CD14-positive monocyte (primary cell): Measurements from ENCODE around the gene ADCY1. TPM values are rescaled to one million over a fixed set of nuclear protein-coding genes. Genes with fewer than 3 reads are reported as not detected.

ENCODE experiments used
- DNase-seq, 3 donors: peaks; one replicate each; pipeline ENCODE4 v3.0.0-alpha.2; 2011 to 2022
- H2AFZ ChIP-seq: 2 replicates; pipeline ENCODE4 v1.6.0; 2012; ENCODE audit warnings: mild to moderate bottlenecking, low read depth, low read length, inconsistent platforms; ENCODE audit not compliant: insufficient read depth, poor library complexity, severe bottlenecking
- H3K27ac ChIP-seq, 2 donors: 1 replicate in 1 of 2; 2 replicates in 1 of 2; pipeline ENCODE4 v1.5.1; 2012 to 2013; ENCODE audit warnings: low read length in 2 of 2, control low read depth in 1 of 2, inconsistent platforms in 1 of 2, low read depth in 1 of 2, mild to moderate bottlenecking in 1 of 2
- H3K27me3 ChIP-seq, 2 donors: one replicate each; pipeline versions ENCODE4 v1.6.0 to v1.6.1; 2011 to 2013; ENCODE audit warnings: low read length in 2 of 2; ENCODE audit not compliant: control insufficient read depth in 2 of 2, insufficient read depth in 2 of 2
- H3K36me3 ChIP-seq, 2 donors: replicated peaks in 1 of 2; 1 replicate in 1 of 2; 2 replicates in 1 of 2; pipeline versions ENCODE4 v1.5.1 to v1.6.1; 2012 to 2013; ENCODE audit warnings: low read length in 2 of 2, control low read depth in 1 of 2, inconsistent platforms in 1 of 2, mild to moderate bottlenecking in 1 of 2; ENCODE audit not compliant: insufficient read depth in 2 of 2, control insufficient read depth in 1 of 2
- H3K4me1 ChIP-seq, 2 donors: 1 replicate in 1 of 2; 2 replicates in 1 of 2; pipeline versions ENCODE4 v1.5.1 to v1.6.1; 2012 to 2013; ENCODE audit warnings: low read length in 2 of 2, control low read depth in 1 of 2, inconsistent platforms in 1 of 2, mild to moderate bottlenecking in 1 of 2, moderate library complexity in 1 of 2; ENCODE audit not compliant: insufficient read depth in 2 of 2, control insufficient read depth in 1 of 2
- H3K4me2 ChIP-seq: replicated peaks from 2 replicates; pipeline ENCODE3; 2012; ENCODE audit warnings: low read length, moderate library complexity, mild to moderate bottlenecking; ENCODE audit not compliant: poor library complexity, severe bottlenecking; ENCODE audit errors: extremely low read depth
- H3K4me3 ChIP-seq, 3 experiments: fragments of 200-600 bp in 1 of 3; sonication (generic) in 1 of 3; replicated peaks in 1 of 3; 1 replicate in 2 of 3; 2 replicates in 1 of 3; pipeline ENCODE4 v1.5.1; 2011 to 2013; ENCODE audit warnings: low read length in 3 of 3, mild to moderate bottlenecking in 3 of 3, control low read depth in 2 of 3, low read depth in 2 of 3, inconsistent platforms in 1 of 3, moderate library complexity in 1 of 3
- H3K79me2 ChIP-seq: 2 replicates; pipeline ENCODE4 v1.6.0; 2012; ENCODE audit warnings: mild to moderate bottlenecking, control low read depth, inconsistent platforms, low read length, moderate library complexity; ENCODE audit not compliant: insufficient read depth
- H3K9ac ChIP-seq: 2 replicates; pipeline ENCODE4 v1.6.0; 2017; ENCODE audit warnings: low read length, mild to moderate bottlenecking; ENCODE audit not compliant: insufficient read depth, poor library complexity, severe bottlenecking
- H3K9me3 ChIP-seq, 2 donors: replicated peaks in 1 of 2; 1 replicate in 1 of 2; 2 replicates in 1 of 2; pipeline versions ENCODE4 v1.5.1 to v1.6.1; 2012 to 2013; ENCODE audit warnings: low read length in 2 of 2, control low read depth in 1 of 2; ENCODE audit not compliant: control insufficient read depth in 1 of 2, insufficient read depth in 1 of 2
- H4K20me1 ChIP-seq: 2 replicates; pipeline ENCODE4 v1.6.0; 2012; ENCODE audit warnings: mild to moderate bottlenecking, low read length, control low read depth, moderate library complexity; ENCODE audit not compliant: insufficient read depth
- H3K27ac Mint-ChIP-seq, 7 donors: one replicate each; pipeline ENCODE4 v1.8.0; 2020; ENCODE audit warnings: mild to moderate bottlenecking in 7 of 7, mixed read lengths in 7 of 7, moderate library complexity in 6 of 7, inconsistent platforms in 2 of 7
- H3K27me3 Mint-ChIP-seq, 3 donors: one replicate each; pipeline ENCODE4 v1.8.0; 2021 to 2022; ENCODE audit warnings: low read depth in 3 of 3, mild to moderate bottlenecking in 3 of 3, mixed read lengths in 3 of 3, moderate library complexity in 3 of 3, inconsistent platforms in 1 of 3
- H3K36me3 Mint-ChIP-seq, 2 donors: one replicate each; pipeline ENCODE4 v1.8.0; 2020; ENCODE audit warnings: mixed read lengths in 2 of 2, inconsistent platforms in 1 of 2, mild to moderate bottlenecking in 1 of 2
- H3K4me1 Mint-ChIP-seq: one replicate; pipeline ENCODE4 v1.8.0; 2020; ENCODE audit warnings: mild to moderate bottlenecking, mixed read lengths
- H3K4me3 Mint-ChIP-seq, 2 donors: one replicate each; pipeline ENCODE4 v1.8.0; 2020; ENCODE audit warnings: mild to moderate bottlenecking in 2 of 2, mixed read lengths in 2 of 2, moderate library complexity in 1 of 2
- H3K9me3 Mint-ChIP-seq, 7 donors: one replicate each; pipeline ENCODE4 v1.8.0; 2020 to 2022; ENCODE audit warnings: mixed read lengths in 7 of 7, mild to moderate bottlenecking in 6 of 7, moderate library complexity in 6 of 7, inconsistent platforms in 2 of 7
- WGBS: methylation state at CpG from one replicate; pipeline ENCODE4 v1.1.5; 2013; ENCODE audit warnings: missing lambda C conversion rate; ENCODE audit not compliant: insufficient coverage; 5-methylcytosine and 5-hydroxymethylcytosine counted together
- intact Hi-C, 2 donors: fragments of 100-400 bp; cut with micrococcal nuclease; formaldehyde crosslinking; loops; one replicate each; pipeline versions ENCODE4 v1.15.0 to v1.15.1; 2023
- polyA plus RNA-seq, 3 donors: library from polyadenylated mRNA; depleted of rRNA in 1 of 3; unstranded in 2 of 3; stranded (reverse) in 1 of 3; fragments of 300-500 nt in 2 of 3; fragments of >200 nt in 1 of 3; fragmentation: Illumina TruSeq in 2 of 3; gene quantifications; 1 replicate in 2 of 3; 2 replicates in 1 of 3; pipeline ENCODE4 v1.2.3, GENCODE V29; 2012 to 2021
- TF ChIP-seq, protein P1 (sequence below): fragments of 200-600 bp; IDR thresholded peaks from one replicate; pipeline ENCODE4 v1.8.0; 2022; ENCODE audit warnings: antibody characterized with exemption, mild to moderate bottlenecking

ADCY1 gene
- polyA plus RNA-seq, 3 donors = 0.01 TPM; not detected in 2

DNA sequence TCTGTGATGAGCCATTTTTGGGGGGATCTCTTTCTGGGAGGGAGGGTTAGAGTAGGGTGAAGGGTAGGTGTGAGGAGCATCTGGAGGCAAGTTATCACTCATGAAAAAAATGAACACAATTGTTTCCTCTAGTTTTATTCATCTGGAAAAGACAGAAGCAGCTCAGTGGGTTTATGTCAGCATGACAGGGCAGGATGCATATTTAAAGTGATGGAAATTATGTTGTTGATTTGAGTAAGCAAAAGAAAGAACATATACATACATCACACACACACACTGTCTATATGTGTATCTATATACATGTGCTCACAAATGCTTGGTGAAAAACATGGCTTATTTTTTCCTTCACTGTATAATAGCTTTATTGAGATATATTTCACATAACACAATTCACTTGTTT lies 114.2 kb downstream of the ADCY1 start:
- TF ChIP-seq, protein P1, sequence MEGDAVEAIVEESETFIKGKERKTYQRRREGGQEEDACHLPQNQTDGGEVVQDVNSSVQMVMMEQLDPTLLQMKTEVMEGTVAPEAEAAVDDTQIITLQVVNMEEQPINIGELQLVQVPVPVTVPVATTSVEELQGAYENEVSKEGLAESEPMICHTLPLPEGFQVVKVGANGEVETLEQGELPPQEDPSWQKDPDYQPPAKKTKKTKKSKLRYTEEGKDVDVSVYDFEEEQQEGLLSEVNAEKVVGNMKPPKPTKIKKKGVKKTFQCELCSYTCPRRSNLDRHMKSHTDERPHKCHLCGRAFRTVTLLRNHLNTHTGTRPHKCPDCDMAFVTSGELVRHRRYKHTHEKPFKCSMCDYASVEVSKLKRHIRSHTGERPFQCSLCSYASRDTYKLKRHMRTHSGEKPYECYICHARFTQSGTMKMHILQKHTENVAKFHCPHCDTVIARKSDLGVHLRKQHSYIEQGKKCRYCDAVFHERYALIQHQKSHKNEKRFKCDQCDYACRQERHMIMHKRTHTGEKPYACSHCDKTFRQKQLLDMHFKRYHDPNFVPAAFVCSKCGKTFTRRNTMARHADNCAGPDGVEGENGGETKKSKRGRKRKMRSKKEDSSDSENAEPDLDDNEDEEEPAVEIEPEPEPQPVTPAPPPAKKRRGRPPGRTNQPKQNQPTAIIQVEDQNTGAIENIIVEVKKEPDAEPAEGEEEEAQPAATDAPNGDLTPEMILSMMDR = no peak
- intact Hi-C loops = no loop called here
- Histone ChIP-seq H3K79me2 (no peaks in the 10 kb centered on the region), H3K4me1 (no peaks in the 10 kb centered on the region), H3K4me2 (no peak overlapping the region), H4K20me1 (no peaks in the 10 kb centered on the region), H3K9me3 (no peaks in the 10 kb centered on the region), H3K9ac (no peak overlapping the region), H2AFZ (no peak overlapping the region), H3K27ac (no peak overlapping the region), H3K36me3 (no peaks in the 10 kb centered on the region), H3K27me3 (no peaks in the 10 kb centered on the region), H3K4me3 (no peak overlapping the region)
- no peak overlapping the region for H3K27ac Mint-ChIP-seq
- H3K27me3 Mint-ChIP-seq = peaks cover 0 to 6% (median 2%) of the 10 kb centered on the region in 3 donors
- H3K9me3 Mint-ChIP-seq = peaks cover 0 to 6% (median under 1%) of the 10 kb centered on the region in 7 donors
- no peaks in the 10 kb centered on the region for H3K36me3 Mint-ChIP-seq
- H3K4me1 Mint-ChIP-seq = no peaks in the 10 kb centered on the region
- H3K4me3 Mint-ChIP-seq = no peak overlapping the region
- DNase-seq = no peak

DNA sequence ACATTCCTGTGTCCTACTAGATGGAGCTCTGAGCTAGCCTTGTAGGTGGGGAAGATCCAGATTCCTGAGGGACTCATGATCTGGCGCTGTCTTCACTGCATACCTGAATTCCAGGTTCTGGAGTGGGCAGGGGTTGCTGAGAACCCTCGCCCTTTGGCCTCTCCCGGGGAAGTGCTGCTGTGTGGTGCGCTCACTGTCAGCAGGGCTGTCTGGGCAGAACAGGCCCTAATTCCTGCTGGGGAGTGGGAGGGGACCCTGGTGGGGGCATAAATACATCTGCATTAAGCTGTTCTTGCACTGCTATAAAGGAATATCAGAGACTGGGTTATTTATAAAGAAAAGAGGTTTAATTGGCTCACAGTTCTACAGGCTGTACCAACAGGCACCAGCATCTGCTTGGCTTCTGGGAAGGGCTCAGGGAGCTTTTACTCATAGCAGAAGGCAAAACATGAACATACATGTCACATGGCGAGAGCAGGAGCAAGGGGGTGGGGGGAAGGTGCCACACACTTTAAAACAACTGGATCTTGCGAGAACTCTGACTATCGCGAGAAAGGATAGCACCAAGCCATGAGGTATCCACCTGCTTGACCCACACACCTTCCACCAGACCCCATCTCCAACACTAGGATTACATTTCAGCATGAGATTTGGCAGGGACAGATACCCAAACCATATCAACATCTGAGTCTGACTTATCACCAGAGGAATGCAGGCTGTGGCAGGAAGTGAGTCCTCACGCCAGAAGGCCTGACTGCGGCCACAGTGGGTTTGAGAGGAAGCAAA lies 115.0 kb downstream of the ADCY1 start:
- Histone ChIP-seq H3K36me3 (no peaks in the 10 kb centered on the region), H3K27ac (no peak overlapping the region), H3K4me3 (no peak overlapping the region), H3K27me3 (no peaks in the 10 kb centered on the region), H3K79me2 (no peaks in the 10 kb centered on the region), H3K4me1 (no peaks in the 10 kb centered on the region), H3K9ac (no peak overlapping the region), H2AFZ (no peak overlapping the region), H3K4me2 (no peak overlapping the region), H3K9me3 (no peaks in the 10 kb centered on the region), H4K20me1 (no peaks in the 10 kb centered on the region)
- 65% methylated on average over 6 of the region's 10 CpGs for WGBS
- Mint-ChIP-seq H3K4me1 (no peaks in the 10 kb centered on the region), H3K27ac (no peak overlapping the region), H3K36me3 (no peaks in the 10 kb centered on the region), H3K9me3 (peaks cover 0 to 6% (median 2%) of the 10 kb centered on the region in 7 donors), H3K4me3 (no peak overlapping the region), H3K27me3 (peaks cover 0 to 7% (median 2%) of the 10 kb centered on the region in 3 donors)
- intact Hi-C loops = no loop called here
- TF ChIP-seq, protein P1 = no peak
- DNase-seq = no peak
